ENCODE data around the gene KCNA3.

The KCNA3 gene

DNA sequence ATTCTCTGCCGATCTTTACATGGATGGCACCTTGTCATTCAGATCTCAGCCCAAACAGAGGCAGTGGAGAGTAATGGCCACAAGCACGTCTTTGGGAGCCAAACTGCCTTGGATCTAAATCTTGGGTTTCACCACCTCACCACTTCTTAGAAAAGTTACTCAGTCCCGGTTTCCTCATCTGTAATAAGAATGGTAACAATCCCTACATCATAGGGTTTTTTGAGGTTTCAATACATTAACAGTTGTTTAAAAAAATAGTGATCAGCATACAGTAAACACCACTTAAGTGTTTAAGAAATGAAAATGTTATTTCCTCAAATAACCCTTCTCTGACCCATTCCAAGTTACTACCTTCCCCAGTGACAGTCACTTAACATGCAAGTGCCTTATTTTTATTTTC, 38.5 kb upstream of the KCNA3 start:
- no peak for DNase-seq (ENCODE audit: low read depth, low spot score)
- in situ Hi-C loops (cut with HindIII; ENCODE audit: low sequenced_read_pairs) = no loop called here
- H3K4me3 ChIP-seq (ENCODE audit: low read depth, low read length) = no peak overlapping the region
- no peak for TF ChIP-seq CTCF (IDR thresholded peaks at IDR 0.05; ENCODE audit: low read depth, low read length)

DNA sequence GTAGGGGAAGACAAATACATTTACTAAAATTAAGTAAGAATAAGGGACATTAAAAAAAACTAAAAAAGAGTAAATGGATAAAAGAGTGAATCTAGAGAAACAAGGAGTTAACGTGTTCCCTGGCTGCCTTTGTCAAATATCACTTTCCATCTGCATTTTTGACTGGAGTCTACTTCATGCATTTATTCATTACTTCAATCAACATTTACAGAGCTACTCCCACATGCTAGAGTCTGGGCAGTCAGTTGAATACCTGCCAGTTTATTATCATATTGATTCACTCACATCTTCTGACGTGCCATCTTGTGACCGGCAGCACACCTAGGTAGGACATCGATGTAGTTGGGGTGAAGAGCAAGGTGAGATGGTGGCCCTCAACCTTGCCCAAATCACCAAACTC, 35.6 kb upstream of the KCNA3 start:
- in situ Hi-C loops (cut with HindIII; ENCODE audit: low sequenced_read_pairs) = no loop called here
- H3K4me3 ChIP-seq (ENCODE audit: low read depth, low read length) = no peak overlapping the region
- no peak for DNase-seq (ENCODE audit: low read depth, low spot score)
- TF ChIP-seq CTCF (IDR thresholded peaks at IDR 0.05; ENCODE audit: low read depth, low read length) = no peak

DNA sequence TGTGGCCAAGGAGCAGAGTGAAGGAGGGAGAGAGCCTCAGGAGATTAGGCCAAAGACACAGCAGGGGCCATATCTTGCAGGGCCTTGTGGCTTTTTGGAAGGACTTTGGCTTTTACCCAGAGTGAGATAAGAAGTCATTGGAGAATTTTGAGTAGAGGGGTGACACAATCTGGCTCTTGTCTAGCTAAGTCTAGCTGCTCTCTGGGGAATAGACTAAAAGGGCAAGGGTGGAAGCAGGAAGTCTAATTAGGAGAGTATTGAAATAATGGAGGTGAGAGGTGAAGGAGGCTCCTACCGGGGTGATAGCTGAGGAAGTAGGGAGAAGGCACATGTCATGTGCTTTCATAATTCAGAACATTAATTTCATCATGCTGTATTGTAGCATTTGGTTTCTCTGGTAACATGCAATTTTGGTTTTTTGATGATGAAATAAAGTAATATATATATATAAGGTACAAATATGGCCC, 34.3 kb upstream of the KCNA3 start:
- no peak for TF ChIP-seq CTCF (IDR thresholded peaks at IDR 0.05; ENCODE audit: low read depth, low read length)
- DNase-seq (ENCODE audit: low read depth, low spot score) = no peak
- no peak overlapping the region for H3K4me3 ChIP-seq (ENCODE audit: low read depth, low read length)
- in situ Hi-C loops (cut with HindIII; ENCODE audit: low sequenced_read_pairs) = no loop called here

GRCh38 chr1:110707232-110707631, 32.5 kb upstream of the KCNA3 start:
- in situ Hi-C loops (cut with HindIII; ENCODE audit: low sequenced_read_pairs) = no loop called here
- no peak overlapping the region for H3K4me3 ChIP-seq (ENCODE audit: low read depth, low read length)
- no peak for TF ChIP-seq CTCF (IDR thresholded peaks at IDR 0.05; ENCODE audit: low read depth, low read length)
- DNase-seq (ENCODE audit: low read depth, low spot score) = no peak

DNA sequence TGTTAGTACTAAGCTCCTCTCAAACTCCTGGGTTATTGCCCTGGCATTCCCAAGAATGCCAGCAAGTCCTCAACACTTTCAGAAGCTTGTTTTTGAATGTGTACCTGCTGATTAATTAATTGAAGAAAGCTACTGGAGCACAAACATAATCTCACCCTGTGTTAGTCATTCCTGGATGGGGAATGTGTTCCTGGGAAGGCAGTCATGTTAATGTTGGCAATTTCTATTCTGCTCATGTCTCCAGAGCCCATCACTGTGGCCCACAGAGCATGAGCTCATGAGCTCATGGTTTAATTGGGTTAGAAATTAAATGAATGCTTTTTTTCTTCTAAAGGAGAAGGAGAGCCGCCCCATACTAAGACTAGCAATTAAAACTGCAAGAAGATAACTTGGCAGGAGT, 31.9 kb upstream of the KCNA3 start:
- no peak overlapping the region for H3K4me3 ChIP-seq (ENCODE audit: low read depth, low read length)
- no peak for TF ChIP-seq CTCF (IDR thresholded peaks at IDR 0.05; ENCODE audit: low read depth, low read length)
- no peak for DNase-seq (ENCODE audit: low read depth, low spot score)
- in situ Hi-C loops (cut with HindIII; ENCODE audit: low sequenced_read_pairs) = no loop called here

DNA sequence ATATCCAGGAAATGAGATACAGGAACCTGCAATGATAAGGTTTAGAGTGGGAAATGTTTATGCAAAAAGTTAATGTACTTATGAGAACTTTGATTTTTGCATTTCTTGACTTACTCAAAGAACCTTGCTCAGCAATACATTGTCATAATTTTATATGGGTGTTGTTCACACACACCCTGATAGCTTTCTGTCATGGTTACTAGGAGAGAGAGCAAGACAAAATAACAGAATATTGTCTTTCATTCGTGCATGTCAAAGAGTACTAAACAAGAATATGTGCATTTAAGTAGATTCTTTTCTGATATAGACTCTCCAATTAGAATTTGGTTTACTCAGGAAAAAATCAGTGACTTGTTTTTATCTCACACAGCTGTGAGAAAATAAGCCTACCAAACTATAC, 27.5 kb upstream of the KCNA3 start:
- no peak for DNase-seq (ENCODE audit: low read depth, low spot score)
- in situ Hi-C loops (cut with HindIII; ENCODE audit: low sequenced_read_pairs) = no loop called here
- H3K4me3 ChIP-seq (ENCODE audit: low read depth, low read length) = no peak overlapping the region
- no peak for TF ChIP-seq CTCF (IDR thresholded peaks at IDR 0.05; ENCODE audit: low read depth, low read length)

- no peak overlapping the region for H3K4me3 ChIP-seq (ENCODE audit: low read depth, low read length)
- in situ Hi-C loops (cut with HindIII; ENCODE audit: low sequenced_read_pairs) = no loop called here
- DNase-seq (ENCODE audit: low read depth, low spot score) = no peak
- TF ChIP-seq CTCF (IDR thresholded peaks at IDR 0.05; ENCODE audit: low read depth, low read length) = no peak
These were observed 26.0 kb upstream of the KCNA3 start for GRCh38 chr1:110700767-110701166.
